ENCODE results near the gene ARRB1.
A peak's percentile ranks its signal among the peaks of the same experiment; 100 is the strongest.

Gene ARRB1

DNA sequence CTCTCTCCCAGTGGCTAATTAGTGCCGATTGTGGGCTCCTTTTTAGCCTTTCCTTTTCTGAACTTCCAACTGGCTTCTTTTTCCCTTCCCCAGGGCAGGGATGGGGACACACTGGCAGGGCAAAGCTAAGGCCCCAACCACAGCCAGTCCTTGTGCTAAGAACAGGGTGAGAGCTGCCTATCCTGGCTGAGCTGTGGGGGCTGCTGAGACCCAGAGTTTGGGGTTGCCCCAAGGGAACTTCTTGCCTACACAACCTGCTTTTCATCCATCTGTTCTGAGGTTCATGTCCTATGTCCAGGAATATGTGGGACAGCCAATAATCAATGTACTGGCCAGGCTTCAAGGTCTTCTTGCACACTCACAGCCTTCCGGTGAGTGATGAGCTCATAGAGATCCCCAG lies 120.8 kb downstream of the ARRB1 start:
- DNase-seq (ENCODE audit: low read depth in 2 of 2): no peak
- TF ChIP-seq, protein P1, sequence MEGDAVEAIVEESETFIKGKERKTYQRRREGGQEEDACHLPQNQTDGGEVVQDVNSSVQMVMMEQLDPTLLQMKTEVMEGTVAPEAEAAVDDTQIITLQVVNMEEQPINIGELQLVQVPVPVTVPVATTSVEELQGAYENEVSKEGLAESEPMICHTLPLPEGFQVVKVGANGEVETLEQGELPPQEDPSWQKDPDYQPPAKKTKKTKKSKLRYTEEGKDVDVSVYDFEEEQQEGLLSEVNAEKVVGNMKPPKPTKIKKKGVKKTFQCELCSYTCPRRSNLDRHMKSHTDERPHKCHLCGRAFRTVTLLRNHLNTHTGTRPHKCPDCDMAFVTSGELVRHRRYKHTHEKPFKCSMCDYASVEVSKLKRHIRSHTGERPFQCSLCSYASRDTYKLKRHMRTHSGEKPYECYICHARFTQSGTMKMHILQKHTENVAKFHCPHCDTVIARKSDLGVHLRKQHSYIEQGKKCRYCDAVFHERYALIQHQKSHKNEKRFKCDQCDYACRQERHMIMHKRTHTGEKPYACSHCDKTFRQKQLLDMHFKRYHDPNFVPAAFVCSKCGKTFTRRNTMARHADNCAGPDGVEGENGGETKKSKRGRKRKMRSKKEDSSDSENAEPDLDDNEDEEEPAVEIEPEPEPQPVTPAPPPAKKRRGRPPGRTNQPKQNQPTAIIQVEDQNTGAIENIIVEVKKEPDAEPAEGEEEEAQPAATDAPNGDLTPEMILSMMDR (IDR thresholded peaks at IDR 0.05; ENCODE audit: low read depth, low read length): no peak

DNA sequence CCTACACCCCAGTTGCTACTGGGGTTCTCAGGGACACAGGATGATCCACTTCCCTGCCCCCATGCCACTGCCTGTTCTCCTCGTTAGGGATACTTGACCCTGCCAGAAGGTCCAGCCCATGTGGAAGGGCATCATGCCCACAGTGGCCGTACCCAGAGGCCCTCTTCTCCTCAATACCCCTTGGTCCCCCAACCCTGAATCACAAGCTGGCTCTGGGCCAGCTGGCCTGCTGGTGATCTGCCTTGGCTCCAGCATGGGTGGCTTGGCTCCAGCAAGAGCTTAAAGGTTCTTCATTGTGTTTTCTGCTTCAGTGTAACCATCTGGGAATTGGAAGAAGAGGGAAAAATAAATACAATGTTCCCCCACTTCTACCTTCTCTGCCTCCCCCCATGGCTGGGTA lies 122.0 kb downstream of the ARRB1 start:
- H3K4me3 ChIP-seq (replicated peaks in 1 of 2; ENCODE audit: low read depth in 2 of 2, low read length in 2 of 2): no peak overlapping the region
- DNase-seq (ENCODE audit: low read depth in 2 of 2): no peak
- TF ChIP-seq, protein P1 (IDR thresholded peaks at IDR 0.05; ENCODE audit: low read depth, low read length): no peak

More for the DNA sequence above, 120.8 kb downstream of the ARRB1 start:
- H3K4me3 ChIP-seq (replicated peaks in 1 of 2; ENCODE audit: low read depth in 2 of 2, low read length in 2 of 2): no peak overlapping the region

DNA sequence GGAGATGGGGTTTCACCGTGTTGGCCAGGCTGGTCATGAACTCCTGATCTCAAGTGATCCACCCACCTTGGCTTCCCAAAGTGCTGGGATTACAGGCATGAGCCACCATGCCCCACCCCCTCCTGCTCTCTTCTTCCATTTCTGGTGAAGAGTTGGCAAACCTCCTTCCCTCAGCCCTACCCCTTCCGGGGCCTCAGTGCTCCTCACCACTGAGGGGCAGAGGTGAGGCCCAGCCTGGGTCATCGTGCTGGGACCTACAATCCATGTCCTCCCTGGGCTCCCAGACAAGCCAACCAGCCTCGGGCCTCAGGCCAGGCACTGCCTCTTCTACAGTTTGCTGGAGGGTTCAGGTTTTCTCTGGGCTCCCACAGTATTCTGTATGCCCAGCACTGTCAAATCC lies 125.7 kb downstream of the ARRB1 start:
- DNase-seq (ENCODE audit: low read depth in 2 of 2): no peak
- TF ChIP-seq, protein P1 (IDR thresholded peaks at IDR 0.05; ENCODE audit: low read depth, low read length): no peak
- no peak overlapping the region for H3K4me3 ChIP-seq (replicated peaks in 1 of 2; ENCODE audit: low read depth in 2 of 2, low read length in 2 of 2)

DNA sequence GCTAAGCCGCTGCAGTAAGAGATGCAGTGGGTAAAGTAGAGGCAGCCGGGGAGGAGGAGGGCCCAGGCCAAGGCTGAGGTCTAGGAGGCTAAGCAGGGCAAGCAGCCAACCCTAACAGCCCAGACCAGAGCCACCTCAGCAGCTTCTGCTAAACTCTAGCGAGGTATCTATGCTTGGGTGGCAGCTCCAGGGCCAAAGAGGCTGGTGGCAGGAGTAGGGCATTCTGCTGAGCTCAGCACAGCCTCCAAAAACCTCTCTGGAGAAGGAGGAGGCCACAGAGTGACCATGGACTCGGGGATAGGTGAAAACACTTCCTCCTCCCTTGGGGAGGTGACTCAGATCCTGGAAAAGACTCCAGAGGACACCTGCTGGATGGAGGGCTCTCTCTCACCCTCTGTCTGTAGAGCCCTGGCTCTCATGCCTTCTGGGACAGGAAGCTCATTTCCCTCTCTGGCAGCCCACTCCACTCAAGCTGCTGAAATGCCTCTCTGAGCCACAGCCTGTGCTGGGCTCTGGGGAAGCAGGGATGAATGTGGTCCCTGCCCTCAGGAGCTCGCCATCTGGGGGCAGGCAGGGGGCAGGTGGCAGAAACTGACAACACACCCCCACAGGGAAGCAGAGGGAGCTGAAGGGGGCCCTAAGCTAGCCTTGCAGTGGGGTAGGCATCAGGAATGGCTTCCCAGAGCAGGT lies 127.4 kb downstream of the ARRB1 start:
- TF ChIP-seq, protein P1 (IDR thresholded peaks at IDR 0.05; ENCODE audit: low read depth, low read length): no peak
- no peak for DNase-seq (ENCODE audit: low read depth in 2 of 2)

DNA sequence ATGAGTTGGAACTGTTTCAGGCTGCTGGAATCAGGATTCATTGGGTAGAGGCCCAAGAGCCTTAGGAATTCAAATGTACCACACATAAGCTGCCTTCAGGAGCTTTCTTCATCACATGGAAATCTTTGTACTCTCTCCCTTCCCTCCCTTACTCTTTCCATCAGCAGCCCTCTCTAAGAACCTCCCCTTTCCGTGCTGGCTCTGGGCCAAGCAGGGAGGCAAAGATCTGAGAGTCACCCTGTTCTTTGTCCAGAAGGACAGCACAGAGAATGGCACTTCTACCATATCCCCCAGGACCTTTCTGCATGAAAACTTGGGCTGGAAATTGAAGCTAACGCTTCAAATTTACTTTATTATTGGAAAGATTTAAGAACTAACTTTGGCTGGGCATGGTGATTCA lies 131.6 kb downstream of the ARRB1 start:
- no peak for DNase-seq (ENCODE audit: low read depth in 2 of 2)
- H3K4me3 ChIP-seq (replicated peaks in 1 of 2; ENCODE audit: low read depth in 2 of 2, low read length in 2 of 2): no peak overlapping the region
- TF ChIP-seq, protein P1 (IDR thresholded peaks at IDR 0.05; ENCODE audit: low read depth, low read length): no peak

More for the DNA sequence above, 127.4 kb downstream of the ARRB1 start:
- H3K4me3 ChIP-seq (replicated peaks in 1 of 2; ENCODE audit: low read depth in 2 of 2, low read length in 2 of 2): no peak overlapping the region

DNA sequence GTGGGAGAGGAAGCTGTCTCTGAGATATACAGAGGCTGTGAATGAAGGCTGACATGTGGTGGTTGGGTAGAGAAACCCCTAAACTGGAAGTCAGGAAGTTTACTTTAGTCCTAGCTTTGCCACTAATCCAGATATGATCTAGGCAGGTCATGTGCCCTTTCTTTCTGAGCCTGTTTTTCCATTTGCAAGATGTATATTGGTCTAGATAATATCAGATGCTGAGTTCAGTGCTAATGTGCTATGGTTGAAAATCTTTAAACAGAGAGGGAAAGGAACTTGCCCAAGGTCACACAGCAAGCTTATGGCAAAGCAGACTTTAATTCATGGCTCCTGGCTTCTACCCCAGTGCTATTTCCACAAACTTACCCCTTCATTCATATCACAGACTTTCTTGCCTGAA lies 136.6 kb downstream of the ARRB1 start:
- TF ChIP-seq, protein P1 (IDR thresholded peaks at IDR 0.05; ENCODE audit: low read depth, low read length): no peak
- H3K4me3 ChIP-seq (replicated peaks in 1 of 2; ENCODE audit: low read depth in 2 of 2, low read length in 2 of 2): no peak overlapping the region
- no peak for DNase-seq (ENCODE audit: low read depth in 2 of 2)

DNA sequence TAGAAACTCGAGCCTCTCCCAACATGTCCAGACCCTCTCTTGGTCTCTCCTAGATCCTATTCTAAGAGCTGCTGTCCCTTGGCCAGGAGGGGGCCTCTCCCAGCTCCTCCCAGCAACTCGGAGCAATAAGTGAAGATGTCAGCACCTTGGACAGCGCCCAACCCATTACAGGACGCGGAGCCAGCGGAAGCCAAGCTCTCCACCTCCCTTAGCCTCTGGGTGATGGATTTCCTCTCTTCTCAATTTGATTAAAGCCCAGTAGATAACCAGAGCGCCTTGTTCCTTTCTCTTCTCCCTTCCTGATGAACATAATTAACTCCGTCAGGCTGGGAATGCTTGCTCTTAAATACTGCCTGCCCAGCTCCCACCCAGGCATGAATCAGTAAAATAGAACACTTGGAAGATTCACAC lies 137.0 kb downstream of the ARRB1 start:
- TF ChIP-seq, protein P1 (IDR thresholded peaks at IDR 0.05; ENCODE audit: low read depth, low read length): peak; percentile 61
- no peak overlapping the region for H3K4me3 ChIP-seq (replicated peaks in 1 of 2; ENCODE audit: low read depth in 2 of 2, low read length in 2 of 2)
- peak; percentile 81 to 85 for DNase-seq (ENCODE audit: low read depth in 2 of 2)

Data from cardiac fibroblast (primary cell).